NB4 (cell line): ENCODE measurements around the gene MRPL17.

Experiments used
- POLR2A ChIP-seq: IDR thresholded peaks from 2 replicates; pipeline ENCODE4 v1.6.1; 2011; ENCODE audit warnings: mild to moderate bottlenecking; ENCODE audit not compliant: insufficient read length; ENCODE audit errors: extremely low read depth
- TF ChIP-seq, protein P1 (sequence below): IDR thresholded peaks from one replicate; pipeline ENCODE4 v1.5.1; 2012; ENCODE audit warnings: low read depth, low read length
- TF ChIP-seq, protein P2 (sequence below): IDR thresholded peaks from 2 replicates; pipeline ENCODE4 v1.6.1; 2011; ENCODE audit warnings: low read depth, low read length

DNA sequence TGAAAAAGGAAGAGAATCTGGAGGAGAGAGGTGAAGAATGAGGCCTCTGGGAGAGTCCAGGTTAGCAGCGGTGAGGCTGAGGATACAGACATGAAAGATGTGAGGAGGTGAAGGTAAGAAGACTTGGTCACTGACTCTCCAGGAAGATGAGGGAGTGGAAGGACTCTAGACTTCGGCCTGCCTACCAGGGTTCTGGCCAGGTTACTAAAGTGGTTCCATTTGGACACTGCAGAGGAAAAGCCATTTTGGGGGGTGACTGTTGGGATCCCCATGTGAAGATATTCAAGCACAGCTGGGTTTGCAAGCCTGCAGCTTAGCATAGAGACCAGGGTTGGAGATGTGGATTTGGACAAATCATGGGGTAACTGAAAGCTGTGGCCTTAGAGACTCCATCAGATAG is 35.3 kb downstream of the MRPL17 start:
- TF ChIP-seq, protein P1, sequence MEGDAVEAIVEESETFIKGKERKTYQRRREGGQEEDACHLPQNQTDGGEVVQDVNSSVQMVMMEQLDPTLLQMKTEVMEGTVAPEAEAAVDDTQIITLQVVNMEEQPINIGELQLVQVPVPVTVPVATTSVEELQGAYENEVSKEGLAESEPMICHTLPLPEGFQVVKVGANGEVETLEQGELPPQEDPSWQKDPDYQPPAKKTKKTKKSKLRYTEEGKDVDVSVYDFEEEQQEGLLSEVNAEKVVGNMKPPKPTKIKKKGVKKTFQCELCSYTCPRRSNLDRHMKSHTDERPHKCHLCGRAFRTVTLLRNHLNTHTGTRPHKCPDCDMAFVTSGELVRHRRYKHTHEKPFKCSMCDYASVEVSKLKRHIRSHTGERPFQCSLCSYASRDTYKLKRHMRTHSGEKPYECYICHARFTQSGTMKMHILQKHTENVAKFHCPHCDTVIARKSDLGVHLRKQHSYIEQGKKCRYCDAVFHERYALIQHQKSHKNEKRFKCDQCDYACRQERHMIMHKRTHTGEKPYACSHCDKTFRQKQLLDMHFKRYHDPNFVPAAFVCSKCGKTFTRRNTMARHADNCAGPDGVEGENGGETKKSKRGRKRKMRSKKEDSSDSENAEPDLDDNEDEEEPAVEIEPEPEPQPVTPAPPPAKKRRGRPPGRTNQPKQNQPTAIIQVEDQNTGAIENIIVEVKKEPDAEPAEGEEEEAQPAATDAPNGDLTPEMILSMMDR = no peak
- TF ChIP-seq POLR2A = no peak
- TF ChIP-seq, protein P2, sequence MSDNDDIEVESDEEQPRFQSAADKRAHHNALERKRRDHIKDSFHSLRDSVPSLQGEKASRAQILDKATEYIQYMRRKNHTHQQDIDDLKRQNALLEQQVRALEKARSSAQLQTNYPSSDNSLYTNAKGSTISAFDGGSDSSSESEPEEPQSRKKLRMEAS = no peak
